ENCODE measurements around the gene TOX4. TPM values are rescaled to one million over a fixed set of nuclear protein-coding genes. Genes with fewer than 3 reads are reported as not detected.
A peak's percentile ranks its signal among the peaks of the same experiment; 100 is the strongest.

Gene TOX4
- total and polyA plus RNA-seq, 9 of the 15 experiments (the other 6 are each of a cell fraction or from before 2014, with no cell fraction given) = 9.9 to 76.5 (median 41.0) TPM

DNA sequence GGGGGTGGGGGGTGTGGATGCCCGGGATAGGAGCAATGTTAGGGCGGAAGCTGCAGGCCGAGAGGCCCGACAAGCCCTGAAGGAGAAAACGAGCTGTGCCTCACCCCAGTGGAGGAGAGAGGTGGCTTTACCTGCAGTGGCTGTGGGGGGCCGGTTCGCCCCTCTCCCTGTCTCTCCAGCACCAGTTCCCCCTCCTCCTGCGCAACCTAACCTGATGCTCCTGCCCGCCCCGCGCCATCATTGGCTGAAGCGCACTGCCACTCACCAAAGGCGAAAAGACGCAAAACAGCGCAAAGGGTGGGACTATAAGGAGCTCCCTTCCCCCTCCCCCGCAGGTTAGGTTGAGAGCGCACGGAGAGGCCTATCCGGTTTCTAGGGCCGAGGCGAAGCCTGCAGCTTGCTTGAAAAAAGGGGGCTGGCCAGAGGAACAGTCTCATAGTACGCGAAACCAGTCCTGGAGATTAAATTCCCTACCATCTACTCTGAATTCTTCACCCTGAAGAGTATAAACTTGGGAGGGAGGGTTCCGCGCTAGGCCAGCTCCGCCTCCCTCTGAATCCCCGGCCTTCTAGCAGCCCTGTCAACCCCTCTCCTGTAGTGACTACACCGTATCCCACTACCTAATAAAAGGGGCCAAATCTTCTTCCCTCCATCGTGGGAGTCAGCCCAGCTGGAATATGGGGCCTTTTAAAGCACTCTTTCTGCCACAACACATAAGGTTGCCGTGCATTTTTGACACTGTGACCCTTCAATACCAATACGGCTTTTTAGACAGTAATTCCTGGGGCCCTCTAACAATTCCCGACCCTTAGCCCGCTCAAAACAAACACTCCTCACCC is 39.7 kb upstream of the TOX4 start (continued):
- TF ChIP-seq CBFB (CRISPR knock-in tag; IDR thresholded peaks at IDR 0.05) (no peak), ZFP1 (CRISPR knock-in tag; IDR thresholded peaks at IDR 0.05) (no peak), NKRF (IDR thresholded peaks at IDR 0.05; ENCODE audit: borderline replicate concordance) (no peak), ZNF75A (CRISPR knock-in tag; IDR thresholded peaks at IDR 0.05) (no peak), RBM25 (IDR thresholded peaks at IDR 0.05; ENCODE audit: low read depth, low read length, severe bottlenecking) (peak; percentile 95), RUNX1 (IDR thresholded peaks at IDR 0.05; ENCODE audit: low read depth) (no peak), NFYB (IDR thresholded peaks at IDR 0.05; ENCODE audit: extremely low read depth, insufficient read length) (peak; percentile 99), ZNF184 (CRISPR knock-in tag; IDR thresholded peaks at IDR 0.05) (no peak), TCF3 (CRISPR knock-in tag; IDR thresholded peaks at IDR 0.05) (no peak), BCL6 (CRISPR knock-in tag; IDR thresholded peaks at IDR 0.05) (no peak), TFE3 (CRISPR knock-in tag; IDR thresholded peaks at IDR 0.05) (no peak), ZNF444 (CRISPR knock-in tag; IDR thresholded peaks at IDR 0.05) (peak; percentile 90), HDAC3 (IDR thresholded peaks at IDR 0.05; ENCODE audit: borderline replicate concordance, partially characterized antibody) (no peak), ZNF263 (CRISPR knock-in tag; IDR thresholded peaks at IDR 0.05; ENCODE audit: borderline replicate concordance) (no peak), NFIX (CRISPR knock-in tag; IDR thresholded peaks at IDR 0.05; ENCODE audit: low read depth) (no peak), LCOR (CRISPR knock-in tag; IDR thresholded peaks at IDR 0.05) (no peak), LEF1 (IDR thresholded peaks at IDR 0.05) (no peak), MEF2D (tag; conservative IDR thresholded peaks at IDR 0.05; ENCODE audit: low read depth) (no peak)
- TF ChIP-seq, protein P1, sequence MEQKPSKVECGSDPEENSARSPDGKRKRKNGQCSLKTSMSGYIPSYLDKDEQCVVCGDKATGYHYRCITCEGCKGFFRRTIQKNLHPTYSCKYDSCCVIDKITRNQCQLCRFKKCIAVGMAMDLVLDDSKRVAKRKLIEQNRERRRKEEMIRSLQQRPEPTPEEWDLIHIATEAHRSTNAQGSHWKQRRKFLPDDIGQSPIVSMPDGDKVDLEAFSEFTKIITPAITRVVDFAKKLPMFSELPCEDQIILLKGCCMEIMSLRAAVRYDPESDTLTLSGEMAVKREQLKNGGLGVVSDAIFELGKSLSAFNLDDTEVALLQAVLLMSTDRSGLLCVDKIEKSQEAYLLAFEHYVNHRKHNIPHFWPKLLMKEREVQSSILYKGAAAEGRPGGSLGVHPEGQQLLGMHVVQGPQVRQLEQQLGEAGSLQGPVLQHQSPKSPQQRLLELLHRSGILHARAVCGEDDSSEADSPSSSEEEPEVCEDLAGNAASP (IDR thresholded peaks at IDR 0.05) = no peak
- TF ChIP-seq, protein P2, sequence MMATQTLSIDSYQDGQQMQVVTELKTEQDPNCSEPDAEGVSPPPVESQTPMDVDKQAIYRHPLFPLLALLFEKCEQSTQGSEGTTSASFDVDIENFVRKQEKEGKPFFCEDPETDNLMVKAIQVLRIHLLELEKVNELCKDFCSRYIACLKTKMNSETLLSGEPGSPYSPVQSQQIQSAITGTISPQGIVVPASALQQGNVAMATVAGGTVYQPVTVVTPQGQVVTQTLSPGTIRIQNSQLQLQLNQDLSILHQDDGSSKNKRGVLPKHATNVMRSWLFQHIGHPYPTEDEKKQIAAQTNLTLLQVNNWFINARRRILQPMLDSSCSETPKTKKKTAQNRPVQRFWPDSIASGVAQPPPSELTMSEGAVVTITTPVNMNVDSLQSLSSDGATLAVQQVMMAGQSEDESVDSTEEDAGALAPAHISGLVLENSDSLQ (IDR thresholded peaks at IDR 0.05) = peak; percentile 99
- TF ChIP-seq, protein P3, sequence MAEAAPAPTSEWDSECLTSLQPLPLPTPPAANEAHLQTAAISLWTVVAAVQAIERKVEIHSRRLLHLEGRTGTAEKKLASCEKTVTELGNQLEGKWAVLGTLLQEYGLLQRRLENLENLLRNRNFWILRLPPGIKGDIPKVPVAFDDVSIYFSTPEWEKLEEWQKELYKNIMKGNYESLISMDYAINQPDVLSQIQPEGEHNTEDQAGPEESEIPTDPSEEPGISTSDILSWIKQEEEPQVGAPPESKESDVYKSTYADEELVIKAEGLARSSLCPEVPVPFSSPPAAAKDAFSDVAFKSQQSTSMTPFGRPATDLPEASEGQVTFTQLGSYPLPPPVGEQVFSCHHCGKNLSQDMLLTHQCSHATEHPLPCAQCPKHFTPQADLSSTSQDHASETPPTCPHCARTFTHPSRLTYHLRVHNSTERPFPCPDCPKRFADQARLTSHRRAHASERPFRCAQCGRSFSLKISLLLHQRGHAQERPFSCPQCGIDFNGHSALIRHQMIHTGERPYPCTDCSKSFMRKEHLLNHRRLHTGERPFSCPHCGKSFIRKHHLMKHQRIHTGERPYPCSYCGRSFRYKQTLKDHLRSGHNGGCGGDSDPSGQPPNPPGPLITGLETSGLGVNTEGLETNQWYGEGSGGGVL (CRISPR knock-in tag; IDR thresholded peaks at IDR 0.05) = no peak
